Sigmoid colon (tissue), 7 donors: ENCODE data around the gene VOPP1. TPM values are rescaled to one million over a fixed set of nuclear protein-coding genes. Genes with fewer than 3 reads are reported as not detected.

ENCODE experiments used
- DNase-seq: peaks from one replicate; pipeline ENCODE4 v3.0.0-alpha.2; 2019
- H3K27ac ChIP-seq, 4 donors: fragments of 200-600 bp; sonication (generic); one replicate each; pipeline ENCODE4 v1.5.1; 2016 to 2019; ENCODE audit warnings: mild to moderate bottlenecking in 1 of 4
- H3K27me3 ChIP-seq, 3 donors: fragments of 200-600 bp; sonication (generic); one replicate each; pipeline ENCODE4 v1.5.1; 2019; ENCODE audit warnings: mild to moderate bottlenecking in 1 of 3
- H3K36me3 ChIP-seq, 4 donors: fragments of 200-600 bp; sonication (generic); one replicate each; pipeline ENCODE4 v1.5.1; 2016 to 2019
- H3K4me1 ChIP-seq, 4 donors: fragments of 200-600 bp; sonication (generic); one replicate each; pipeline ENCODE4 v1.5.1; 2017 to 2019
- H3K4me3 ChIP-seq, 4 donors: fragments of 200-600 bp; sonication (generic); one replicate each; pipeline ENCODE4 v1.5.1; 2017 to 2019; ENCODE audit warnings: mild to moderate bottlenecking in 2 of 4, moderate library complexity in 1 of 4
- H3K9me3 ChIP-seq, 4 donors: fragments of 200-600 bp in 3 of 4; sonication (generic) in 3 of 4; one replicate each; pipeline versions ENCODE4 v1.5.1 to v1.6.1; 2013 to 2019
- EP300 ChIP-seq, 4 donors: sonication (generic); formaldehyde crosslinking; IDR thresholded peaks; one replicate each; pipeline ENCODE4 v1.6.1; 2017; ENCODE audit warnings: antibody characterized with exemption in 4 of 4
- POLR2A ChIP-seq, 2 donors: fragments of 450-650 bp; IDR thresholded peaks; one replicate each; pipeline ENCODE4 v1.6.1; 2016; ENCODE audit warnings: antibody characterized with exemption in 2 of 2, mild to moderate bottlenecking in 2 of 2, moderate library complexity in 2 of 2
- POLR2AphosphoS5 ChIP-seq, 4 donors: sonication (generic); formaldehyde crosslinking; IDR thresholded peaks; one replicate each; pipeline ENCODE4 v1.6.1; 2017; ENCODE audit warnings: antibody characterized with exemption in 4 of 4
- WGBS, 2 donors: extraction: QIAGEN DNeasy Blood & Tissue Kit; methylation state at CpG; one replicate each; pipeline ENCODE4 v1.1.7; 2013; 5-methylcytosine and 5-hydroxymethylcytosine counted together
- intact Hi-C: fragments of 100-400 bp; cut with DNase I; formaldehyde crosslinking; loops from one replicate; pipeline ENCODE4 v1.15.1; 2023
- polyA plus RNA-seq, 3 donors: library from polyadenylated mRNA; stranded (reverse); fragments of 200-250 nt; gene quantifications; one replicate each; pipeline ENCODE4 v1.2.3, GENCODE V29; 2013
- total RNA-seq, 4 donors: library from RNA; depleted of rRNA; stranded (reverse); fragments of >200 nt; gene quantifications; one replicate each; pipeline ENCODE4 v1.1.0, GENCODE V29; 2016
- TF ChIP-seq, protein P1 (sequence below), 4 experiments: fragments of 450-650 bp in 3 of 4; fragments of 200-600 bp in 1 of 4; IDR thresholded peaks; one replicate each; pipeline ENCODE4 v1.5.1; 2016 to 2019; ENCODE audit warnings: antibody characterized with exemption in 4 of 4, mild to moderate bottlenecking in 3 of 4, moderate library complexity in 2 of 4
- donor health status: healthy with polysubstance abuse.
- donor health status: Bipolar disorder and iron deficiency.
- donor health status: healthy.

VOPP1 gene
- total and polyA plus RNA-seq, 7 donors, result 22.2 to 59.5 (median 26.4) TPM

DNA sequence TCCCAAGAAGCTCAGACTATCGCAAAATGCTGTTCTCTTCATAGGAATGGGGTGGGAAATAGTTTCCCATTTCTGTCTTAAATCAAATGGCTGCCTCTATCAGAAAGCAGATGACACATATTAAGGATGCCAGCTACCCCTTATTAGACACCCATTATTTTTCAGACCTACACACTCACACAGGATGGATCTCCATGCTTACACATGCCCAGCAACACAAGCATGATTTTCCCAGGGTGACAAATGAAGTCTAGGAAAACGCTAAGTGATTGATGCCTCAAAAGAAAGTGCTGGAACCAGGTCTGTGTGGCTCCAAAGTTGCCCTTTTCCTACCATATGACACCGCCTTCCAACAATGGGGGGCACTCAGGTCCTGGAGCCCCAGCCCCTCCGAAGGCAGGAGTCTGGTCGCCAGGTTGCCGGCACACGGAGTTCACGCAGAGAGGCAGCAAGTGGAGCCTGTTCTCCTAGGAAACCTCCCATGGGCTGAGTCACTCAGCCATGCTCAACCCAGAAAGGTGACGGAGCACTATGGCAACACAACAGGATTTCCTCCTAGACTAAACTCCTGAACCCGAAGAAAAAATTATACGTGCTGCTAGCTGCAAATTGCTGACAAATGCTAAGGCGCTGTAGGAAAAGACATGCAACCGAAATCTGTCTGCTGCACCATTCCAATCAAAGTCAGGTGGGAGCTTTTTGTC is 19.8 kb downstream of the VOPP1 start:
- H3K4me3 ChIP-seq, result no peak overlapping the region
- intact Hi-C loops, result no loop called here
- TF ChIP-seq POLR2A (IDR thresholded peaks at IDR 0.05) (no peak), POLR2AphosphoS5 (IDR thresholded peaks at IDR 0.05) (no peak), EP300 (IDR thresholded peaks at IDR 0.05) (no peak)
- TF ChIP-seq, protein P1, sequence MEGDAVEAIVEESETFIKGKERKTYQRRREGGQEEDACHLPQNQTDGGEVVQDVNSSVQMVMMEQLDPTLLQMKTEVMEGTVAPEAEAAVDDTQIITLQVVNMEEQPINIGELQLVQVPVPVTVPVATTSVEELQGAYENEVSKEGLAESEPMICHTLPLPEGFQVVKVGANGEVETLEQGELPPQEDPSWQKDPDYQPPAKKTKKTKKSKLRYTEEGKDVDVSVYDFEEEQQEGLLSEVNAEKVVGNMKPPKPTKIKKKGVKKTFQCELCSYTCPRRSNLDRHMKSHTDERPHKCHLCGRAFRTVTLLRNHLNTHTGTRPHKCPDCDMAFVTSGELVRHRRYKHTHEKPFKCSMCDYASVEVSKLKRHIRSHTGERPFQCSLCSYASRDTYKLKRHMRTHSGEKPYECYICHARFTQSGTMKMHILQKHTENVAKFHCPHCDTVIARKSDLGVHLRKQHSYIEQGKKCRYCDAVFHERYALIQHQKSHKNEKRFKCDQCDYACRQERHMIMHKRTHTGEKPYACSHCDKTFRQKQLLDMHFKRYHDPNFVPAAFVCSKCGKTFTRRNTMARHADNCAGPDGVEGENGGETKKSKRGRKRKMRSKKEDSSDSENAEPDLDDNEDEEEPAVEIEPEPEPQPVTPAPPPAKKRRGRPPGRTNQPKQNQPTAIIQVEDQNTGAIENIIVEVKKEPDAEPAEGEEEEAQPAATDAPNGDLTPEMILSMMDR (IDR thresholded peaks at IDR 0.05), result no peak
- peaks cover 0 to 34% (median 19%) of the 10 kb centered on the region in 4 donors for H3K4me1 ChIP-seq
- DNase-seq, result no peak
- H3K36me3 ChIP-seq, result no peaks in the 10 kb centered on the region
- H3K9me3 ChIP-seq, result no peaks in the 10 kb centered on the region
- WGBS, 2 donors, result 25 to 49% methylated on average over 13 of the region's 13 CpGs
- H3K27ac ChIP-seq, result peak overlapping the region in 3 of 4 donors; percentile 40 to 59 (median 50)
- H3K27me3 ChIP-seq, result no peaks in the 10 kb centered on the region

DNA sequence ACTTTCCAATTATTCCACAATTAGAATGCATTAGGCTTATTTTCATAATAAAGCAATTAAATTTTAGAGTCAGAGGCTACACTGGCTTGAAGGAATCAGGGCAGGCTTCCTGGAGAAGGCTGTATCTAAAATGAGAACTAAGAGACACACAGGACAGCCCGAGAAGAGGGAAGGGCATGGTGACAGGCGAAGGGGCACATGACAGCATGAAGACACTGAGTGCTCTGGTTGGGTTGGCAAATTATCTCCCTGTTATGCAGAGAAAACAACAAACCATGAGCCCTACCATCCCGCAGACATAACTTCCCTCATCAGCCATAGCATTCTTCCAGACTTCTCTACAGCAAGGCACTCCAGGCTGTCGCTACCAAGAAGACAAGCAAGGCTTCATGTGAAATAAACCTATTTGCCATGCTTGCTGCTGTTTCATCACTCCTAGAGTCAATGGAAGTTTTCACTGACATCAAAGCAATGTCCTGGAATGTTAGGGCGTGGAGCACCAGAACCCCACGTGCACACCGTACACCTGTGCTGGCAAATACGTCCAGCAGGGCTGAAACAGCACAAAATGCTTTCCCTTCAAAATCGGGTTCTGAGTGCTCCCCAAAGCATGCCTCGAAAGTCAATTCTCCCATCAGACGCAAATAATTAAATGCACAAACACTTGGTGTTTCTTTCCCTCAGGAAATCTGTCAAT is 21.3 kb downstream of the VOPP1 start:
- Histone ChIP-seq H3K27ac (no peak overlapping the region), H3K4me3 (no peak overlapping the region), H3K9me3 (no peaks in the 10 kb centered on the region), H3K36me3 (no peaks in the 10 kb centered on the region), H3K4me1 (peaks cover 0 to 49% (median 31%) of the 10 kb centered on the region in 4 donors), H3K27me3 (no peaks in the 10 kb centered on the region)
- 47 to 79% methylated on average over 11 of the region's 11 CpGs for WGBS, 2 donors
- intact Hi-C loops, result no loop called here
- no peak for TF ChIP-seq EP300 (IDR thresholded peaks at IDR 0.05)
- no peak for TF ChIP-seq POLR2AphosphoS5 (IDR thresholded peaks at IDR 0.05)
- no peak for TF ChIP-seq POLR2A (IDR thresholded peaks at IDR 0.05)
- TF ChIP-seq, protein P1 (IDR thresholded peaks at IDR 0.05), result no peak
- no peak for DNase-seq

DNA sequence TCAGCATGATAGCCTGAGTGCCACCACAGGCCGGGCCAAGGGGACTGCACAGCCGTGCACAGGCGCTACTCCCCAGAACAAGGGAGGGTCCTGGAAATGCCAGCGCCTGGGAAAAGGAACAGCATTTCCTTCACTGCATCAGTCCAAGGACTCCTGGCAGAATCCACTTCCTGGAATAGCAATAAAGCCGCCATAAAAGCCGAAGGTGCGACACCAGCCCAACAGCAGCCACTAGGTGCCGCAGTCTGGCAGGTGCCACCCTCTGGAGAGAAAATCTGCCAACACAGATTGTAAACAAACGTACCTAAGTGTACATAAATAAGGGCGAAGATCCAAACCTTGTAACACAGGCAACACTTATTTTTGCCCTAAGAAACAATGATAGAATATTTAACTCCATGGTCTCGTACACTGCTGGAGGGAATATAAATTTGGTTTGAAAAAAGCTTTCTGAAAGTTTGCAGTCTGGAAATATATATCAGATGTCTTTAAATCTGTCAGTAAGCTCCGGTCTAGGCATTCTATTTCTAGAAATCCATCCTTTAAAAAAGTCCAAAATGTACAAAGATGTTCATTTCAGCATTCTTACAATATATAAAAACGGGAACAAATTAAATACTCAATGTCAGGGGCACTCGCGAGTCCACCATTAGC is 22.2 kb downstream of the VOPP1 start:
- Histone ChIP-seq H3K27me3 (no peaks in the 10 kb centered on the region), H3K36me3 (no peaks in the 10 kb centered on the region), H3K4me3 (no peak overlapping the region), H3K27ac (no peak overlapping the region), H3K9me3 (no peaks in the 10 kb centered on the region), H3K4me1 (peaks cover 0 to 57% (median 34%) of the 10 kb centered on the region in 4 donors)
- intact Hi-C loops, result no loop called here
- TF ChIP-seq, protein P1 (IDR thresholded peaks at IDR 0.05), result peak in 1 of 4 experiments; percentile 28
- TF ChIP-seq POLR2AphosphoS5 (IDR thresholded peaks at IDR 0.05) (no peak), EP300 (IDR thresholded peaks at IDR 0.05) (no peak)
- no peak for DNase-seq
- WGBS, 2 donors, result 31 to 71% methylated on average over 15 of the region's 15 CpGs

DNA sequence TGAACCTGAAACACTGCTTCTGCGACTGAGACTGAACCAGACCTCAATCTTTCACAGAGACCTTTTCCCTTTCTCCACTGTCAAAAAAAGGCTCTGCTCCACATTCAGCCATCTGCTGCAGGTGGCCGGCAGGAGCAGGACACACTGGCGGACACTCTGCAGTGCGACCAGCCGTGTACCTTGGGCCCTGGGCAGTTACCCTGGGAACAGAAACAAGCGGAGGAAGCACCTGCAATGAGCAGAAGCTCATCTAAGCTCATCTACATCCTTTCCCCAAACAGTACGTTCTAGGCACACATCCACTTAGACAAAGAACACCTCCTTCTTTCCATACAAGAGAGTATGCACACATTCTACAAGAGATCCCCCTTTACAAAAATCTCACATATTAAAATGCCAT is 22.8 kb downstream of the VOPP1 start:
- Histone ChIP-seq H3K27me3 (no peaks in the 10 kb centered on the region), H3K4me1 (peaks cover 0 to 59% (median 31%) of the 10 kb centered on the region in 4 donors), H3K27ac (no peak overlapping the region), H3K36me3 (no peaks in the 10 kb centered on the region), H3K9me3 (no peaks in the 10 kb centered on the region), H3K4me3 (no peak overlapping the region)
- 57 to 84% methylated on average over 7 of the region's 7 CpGs for WGBS, 2 donors
- no peak for DNase-seq
- intact Hi-C loops, result no loop called here
- TF ChIP-seq EP300 (IDR thresholded peaks at IDR 0.05), result no peak
- no peak for TF ChIP-seq POLR2AphosphoS5 (IDR thresholded peaks at IDR 0.05)
- TF ChIP-seq, protein P1 (IDR thresholded peaks at IDR 0.05), result no peak
- TF ChIP-seq POLR2A (IDR thresholded peaks at IDR 0.05), result no peak
